ENCODE results near the gene SUGCT. TPM values are rescaled to one million over a fixed set of nuclear protein-coding genes. Genes with fewer than 3 reads are reported as not detected.

Gene SUGCT
- total RNA-seq (2021; fragmentation: NEBNext Ultra II Directional; extraction: Animal tissue kit (Norgen Biotek cat#: 25700)), result 3.0 and 5.4 TPM in 2 replicates
- 1.3 and 2.8 TPM in 2 replicates for polyA plus RNA-seq (2011; rRNA removed)
- 2.8 TPM for polyA plus RNA-seq (2011; cell fraction: cytosol; rRNA removed)
- polyA plus RNA-seq (2011; cell fraction: nucleus; rRNA removed), result 1.4 TPM
- polyA plus RNA-seq (2012, experiment 1 of 2), result 3.9 to 4.4 TPM (median 4.2 TPM) in 4 replicates
- polyA plus RNA-seq (2012, experiment 2 of 2), result 1.8 TPM
- 5.3 TPM for polyA plus RNA-seq (2013, experiment 1 of 2)
- 6.8 TPM for polyA plus RNA-seq (2013, experiment 2 of 2)
- polyA minus RNA-seq (2011; rRNA and poly(A)+ RNA removed), result 4.7 and 7.0 TPM in 2 replicates
- 1.7 TPM for polyA minus RNA-seq (2011; cell fraction: cytosol; rRNA and poly(A)+ RNA removed)
- 15.2 TPM for polyA minus RNA-seq (2011; cell fraction: nucleus; rRNA and poly(A)+ RNA removed)
- long read RNA-seq, experiment 1, partial matches to known transcripts, result 1 of 3 reads
- long read RNA-seq, experiment 1, other reads (novel, unspliced or antisense), result 1 of 3 reads
- long read RNA-seq, experiment 2, partial matches to known transcripts, result 0 of 3 reads
- long read RNA-seq, experiment 2, other reads (novel, unspliced or antisense), result 3 of 3 reads

DNA sequence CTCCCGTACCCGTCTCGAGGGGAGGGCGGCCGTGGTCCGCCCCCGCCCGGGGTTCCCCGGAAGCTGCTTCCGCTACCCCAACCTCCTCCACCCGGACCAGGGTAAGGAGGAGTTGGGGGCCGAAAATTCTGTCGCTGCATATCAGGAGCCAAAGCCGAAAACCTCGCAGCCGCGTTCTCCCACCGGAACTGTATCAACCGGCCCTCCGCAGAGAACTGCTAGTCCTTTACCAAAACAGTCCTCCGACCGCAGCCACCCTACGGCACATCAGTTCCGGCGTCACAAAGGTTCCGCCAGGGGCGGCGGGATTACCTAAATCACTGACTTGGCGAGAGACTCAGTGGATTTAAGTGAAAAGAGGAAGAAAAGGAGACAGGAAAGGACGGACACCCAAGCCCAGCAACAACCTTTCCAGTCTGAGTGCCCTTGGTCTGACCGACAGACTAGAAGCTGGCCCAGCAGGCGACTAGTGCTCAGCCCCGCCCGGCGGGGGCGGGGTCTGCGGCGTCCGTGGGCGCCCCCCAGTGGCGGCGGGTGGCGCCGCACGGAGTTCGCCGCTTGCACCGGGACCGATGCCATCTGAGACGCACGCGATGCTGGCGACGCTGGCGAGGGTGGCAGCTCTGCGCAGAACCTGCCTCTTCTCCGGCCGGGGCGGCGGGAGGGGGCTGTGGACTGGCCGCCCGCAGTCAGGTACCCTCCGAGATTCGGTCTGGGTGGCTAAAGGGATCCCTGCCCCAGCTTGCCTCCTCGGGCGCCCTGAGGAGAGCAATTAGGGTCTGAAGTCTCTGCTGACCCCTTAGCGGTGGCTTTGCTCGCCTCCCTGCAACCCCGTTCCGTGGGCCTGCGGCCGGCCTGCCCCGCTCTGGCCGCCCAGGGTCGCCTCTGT lies at the start of gene SUGCT, which contains the start of gene MPLKIP:
Gene SUGCT (plus strand): TSS at position 578 of the 889 bp plus-strand sequence.
Gene MPLKIP (minus strand): TSS at position 195 of the 889 bp plus-strand sequence. CDS start 55 bp downstream, at position 140.
- H3K56ac ChIP-seq (replicated peaks; ENCODE audit: insufficient read length, low read depth, low read length), result peak within 1 kb of the TSS; percentile 77
- H2BK12ac ChIP-seq (ENCODE audit: low read depth, low read length), result peak within 1 kb of the TSS; percentile 95
- peak within 1 kb of the TSS; percentile 98 for H2BK5ac ChIP-seq (ENCODE audit: low read depth, low read length)
- H3K4me1 ChIP-seq (replicated peaks in 1 of 4; ENCODE audit: control insufficient read depth in 3 of 4, insufficient read depth in 4 of 4, low read length in 3 of 4), result peaks cover 0 to 4% (median 0%) of the 10 kb centered on the region in 4 experiments; a peak in 1 of 7 replicates
- H2BK15ac ChIP-seq (ENCODE audit: low read length), result peak within 1 kb of the TSS; percentile 99; the same call in 1 of the 2 replicates
- H3K18ac ChIP-seq (ENCODE audit: extremely low read depth, low read length), result peak within 1 kb of the TSS; percentile 100
- H2AK5ac ChIP-seq (ENCODE audit: low read depth, low read length), result no peak within 1 kb of the TSS
- peaks cover 0 to 42% of the 10 kb centered on the region in 2 experiments; a peak in 3 of 4 replicates for H3K79me2 ChIP-seq (ENCODE audit: control insufficient read depth in 1 of 2, insufficient read depth in 2 of 2, low read length in 2 of 2)
- ChIA-PET POLR2A (ENCODE audit: partially characterized antibody) (interaction anchor here (0.8 to 2.1 kb wide), 6 partner anchors 9 to 568 kb away, joined by 3 to 9 read pairs (median 4); partner anchors contain the start of genes CDK13 and YAE1), CTCF (ENCODE audit: partially characterized antibody) (interaction anchor here (0.6 to 2.3 kb wide), 13 partner anchors 9 to 1176 kb away, joined by 3 to 9 read pairs (median 3); no protein-coding TSS in a partner anchor)
- DNase-seq (ENCODE audit: low read depth in 1 of 2, low spot score in 2 of 2) (peak; percentile 51 to 91), FAIRE-seq (no peak)
- H3K14ac ChIP-seq (ENCODE audit: insufficient read length), result no peak within 1 kb of the TSS
- H3K23ac ChIP-seq (ENCODE audit: insufficient read length), result no peak within 1 kb of the TSS
- peak within 1 kb of the TSS; percentile 85 for H3K27ac ChIP-seq (ENCODE audit: low read depth, low read length)
- no peaks in the 10 kb centered on the region for H4K20me1 ChIP-seq (replicated peaks in 1 of 2; ENCODE audit: control insufficient read depth in 1 of 2, insufficient read depth in 2 of 2, low read length in 2 of 2)
- peaks cover 0 to 2% (median 0%) of the 10 kb centered on the region in 4 experiments; a peak in 1 of 8 replicates for H3K36me3 ChIP-seq (ENCODE audit: control insufficient read depth in 2 of 4, insufficient read depth in 4 of 4, low read length in 3 of 4)
- H2BK120ac ChIP-seq (replicated peaks; ENCODE audit: low read depth, low read length), result peak within 1 kb of the TSS; percentile 67
- H3K4me2 ChIP-seq (ENCODE audit: insufficient read depth in 1 of 2, low read depth in 2 of 2, low read length in 2 of 2), result peak within 1 kb of the TSS; percentile 31 to 78
- peak within 1 kb of the TSS; percentile 80 to 85 (median 81) for H3K9ac ChIP-seq (replicated peaks in 1 of 4; ENCODE audit: extremely low read depth in 1 of 4, low read depth in 3 of 4, low read length in 3 of 4)
- H3K4ac ChIP-seq (replicated peaks; ENCODE audit: insufficient read length, low read depth, low read length), result no peak within 1 kb of the TSS
- H4K5ac ChIP-seq (ENCODE audit: insufficient read length, low read depth, low read length), result peak within 1 kb of the TSS; percentile 96
- peak within 1 kb of the TSS; percentile 38 for H4K91ac ChIP-seq (replicated peaks; ENCODE audit: insufficient read length, low read length)
- H2BK20ac ChIP-seq (ENCODE audit: low read length), result peak within 1 kb of the TSS; percentile 91; the same call in 1 of the 2 replicates
- WGBS, 2 experiments (ENCODE audit: extremely low coverage in 1 of 2, insufficient coverage in 1 of 2, insufficient read length in 1 of 2, insufficient replicate concordance in 2 of 2, low coverage in 1 of 2, low lambda C conversion rate in 2 of 2, missing lambda C conversion rate in 1 of 2), result 1% methylated on average over 68 of the region's 75 CpGs; no CpG with 5 or more reads in 1 of the 2 experiments
- no peaks in the 10 kb centered on the region; the same call in 1 of the 2 replicates for H3K23me2 ChIP-seq (ENCODE audit: low read depth, low read length)
- H2AFZ ChIP-seq (ENCODE audit: low read length), result peak within 1 kb of the TSS; percentile 100
- peak within 1 kb of the TSS; percentile 98 for H4K8ac ChIP-seq (ENCODE audit: extremely low read depth, insufficient read depth, low read length)
- peak within 1 kb of the TSS; percentile 86 to 97 (median 94) for H3K4me3 ChIP-seq (ENCODE audit: extremely low read depth in 1 of 4, insufficient read depth in 2 of 4, low read depth in 3 of 4, low read length in 4 of 4)
- no peaks in the 10 kb centered on the region for H3K79me1 ChIP-seq (ENCODE audit: low read depth, low read length)
- peaks cover 0 to 15% (median 8%) of the 10 kb centered on the region in 4 experiments; a peak in 4 of 7 replicates for H3K27me3 ChIP-seq (replicated peaks in 1 of 4; ENCODE audit: control insufficient read depth in 3 of 4, extremely low read depth in 1 of 4, insufficient read depth in 3 of 4, low read length in 3 of 4)
- no peaks in the 10 kb centered on the region for H3K9me3 ChIP-seq (ENCODE audit: insufficient read depth in 2 of 2, low read depth in 1 of 2, low read length in 1 of 2)
- no peak for TF ChIP-seq KDM1A (IDR thresholded peaks at IDR 0.05; ENCODE audit: borderline replicate concordance, low read length)
- no peak for TF ChIP-seq RFX5 (IDR thresholded peaks at IDR 0.05; ENCODE audit: borderline replicate concordance, low read depth, low read length)
- TF ChIP-seq SIRT6 (IDR thresholded peaks at IDR 0.05; ENCODE audit: low read length), result no peak
- peak; percentile 56 for TF ChIP-seq POLR2AphosphoS5 (IDR thresholded peaks at IDR 0.05; ENCODE audit: low read depth, low read length)
- peak; percentile 74; the same call in 1 of the 2 replicates for TF ChIP-seq EGR1 (IDR thresholded peaks at IDR 0.05; ENCODE audit: borderline replicate concordance, low read depth, low read length)
- peak; percentile 100 for TF ChIP-seq ASH2L (IDR thresholded peaks at IDR 0.05; ENCODE audit: low read length)
- peak; percentile 85 for TF ChIP-seq SP4 (IDR thresholded peaks at IDR 0.05; ENCODE audit: low read length)
- no peak for TF ChIP-seq BRCA1 (IDR thresholded peaks at IDR 0.05; ENCODE audit: low read depth, low read length)
- TF ChIP-seq BACH1 (IDR thresholded peaks at IDR 0.05; ENCODE audit: low read length), result no peak
